Spleen (tissue), 7 donors: ENCODE results near the gene ITPR1.

Experiments used
- CTCF ChIP-seq, 11 experiments: fragments of 200-600 bp in 7 of 11; fragments of 450-650 bp in 4 of 11; sonication (generic) in 4 of 11; IDR thresholded peaks in 8 of 11; conservative IDR thresholded peaks in 3 of 11; 1 replicate in 7 of 11; 2 replicates in 4 of 11; pipeline versions ENCODE4 v1.4.0 to v1.8.0; 2016 to 2021; ENCODE audit warnings: antibody characterized with exemption in 11 of 11, inconsistent platforms in 4 of 11, mild to moderate bottlenecking in 1 of 11
- POLR2A ChIP-seq, 3 donors: fragments of 450-650 bp; IDR thresholded peaks; one replicate each; pipeline ENCODE4 v1.5.1; 2017; ENCODE audit warnings: antibody characterized with exemption in 3 of 3, mild to moderate bottlenecking in 1 of 3
- donor health status: DM: no; HTN: no; CAD: no; lungs with moderate emphysema.
- donor health status: DM: no; HTN: no; CAD: no.
- donor health status: DM: no; HTN: no; CAD: no.

- TF ChIP-seq POLR2A (IDR thresholded peaks at IDR 0.05) (no peak), CTCF (IDR thresholded peaks at IDR 0.05 in 8 of 11, conservative IDR thresholded peaks at IDR 0.05 in 3 of 11) (no peak)
These were observed 238.5 kb downstream of the ITPR1 start for GRCh38 chr3:4731543-4732111.
